ENCODE results near the gene GABRA1.

Gene GABRA1

GRCh38 chr5:161895514-161895913, 47.6 kb downstream of the GABRA1 start:
- TF ChIP-seq CTCF (conservative IDR thresholded peaks at IDR 0.05; ENCODE audit: low read depth): no peak
- ChIA-PET CTCF (no interaction called here), POLR2A (ENCODE audit: low non-redundant PET) (no interaction called here)
- no peak for DNase-seq (ENCODE audit: low spot score)
- H3K27ac ChIP-seq: no peak overlapping the region

- TF ChIP-seq CTCF (conservative IDR thresholded peaks at IDR 0.05; ENCODE audit: low read depth): no peak
- ChIA-PET CTCF (interaction anchor here (0.7 kb wide), 1 partner anchor 119 kb away, joined by 5 read pairs; no protein-coding TSS in a partner anchor), POLR2A (ENCODE audit: low non-redundant PET) (no interaction called here)
These were observed 49.1 kb downstream of the GABRA1 start for GRCh38 chr5:161897033-161897432.

GRCh38 chr5:161899590-161899989, 51.7 kb downstream of the GABRA1 start:
- CTCF ChIA-PET: interaction anchor here (0.7 kb wide), 1 partner anchor 23 kb away, joined by 3 read pairs; no protein-coding TSS in a partner anchor
- POLR2A ChIA-PET (ENCODE audit: low non-redundant PET): no interaction called here
- H3K27ac ChIP-seq: no peak overlapping the region
- TF ChIP-seq CTCF (conservative IDR thresholded peaks at IDR 0.05; ENCODE audit: low read depth): no peak
- no peak for DNase-seq (ENCODE audit: low spot score)

More at GRCh38 chr5:161897033-161897432, 49.1 kb downstream of the GABRA1 start:
- DNase-seq (ENCODE audit: low spot score): no peak
- H3K27ac ChIP-seq: no peak overlapping the region

- ChIA-PET POLR2A (ENCODE audit: low non-redundant PET) (interaction anchor here (0.6 kb wide), 1 partner anchor 667 kb away, joined by 6 read pairs; no protein-coding TSS in a partner anchor), CTCF (no interaction called here)
These were observed 53.1 kb downstream of the GABRA1 start for GRCh38 chr5:161900981-161901380.

DNA sequence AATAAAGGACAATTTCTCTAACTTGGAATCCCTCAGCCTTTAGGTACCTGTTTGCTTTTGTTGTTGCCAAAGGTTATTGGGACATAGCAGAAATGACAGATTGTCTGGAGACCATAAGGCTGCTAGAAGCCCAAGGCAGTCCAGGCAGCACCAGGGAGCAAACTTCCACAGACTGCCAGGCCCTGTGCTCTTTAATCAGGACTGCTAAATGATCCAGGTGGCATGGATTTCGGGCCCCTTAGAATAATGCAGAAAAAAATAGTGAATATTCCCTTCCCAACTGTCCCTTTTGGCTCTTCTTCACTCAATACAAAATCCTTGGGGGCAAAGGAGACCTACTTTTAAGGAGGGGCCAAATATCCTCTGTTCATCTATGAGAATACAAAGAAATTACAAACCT, 73.9 kb downstream of the GABRA1 start:
- H3K27ac ChIP-seq: no peak overlapping the region
- CTCF ChIA-PET: no interaction called here
- no peak for DNase-seq (ENCODE audit: low spot score)
- POLR2A ChIA-PET (ENCODE audit: low non-redundant PET): no interaction called here
- no peak for TF ChIP-seq CTCF (conservative IDR thresholded peaks at IDR 0.05; ENCODE audit: low read depth)

More at GRCh38 chr5:161900981-161901380, 53.1 kb downstream of the GABRA1 start:
- no peak overlapping the region for H3K27ac ChIP-seq
- TF ChIP-seq CTCF (conservative IDR thresholded peaks at IDR 0.05; ENCODE audit: low read depth): no peak
- no peak for DNase-seq (ENCODE audit: low spot score)

- ChIA-PET POLR2A (ENCODE audit: low non-redundant PET) (no interaction called here), CTCF (no interaction called here)
- TF ChIP-seq CTCF (conservative IDR thresholded peaks at IDR 0.05; ENCODE audit: low read depth): no peak
- DNase-seq (ENCODE audit: low spot score): no peak
- H3K27ac ChIP-seq: no peak overlapping the region
These were observed 76.3 kb downstream of the GABRA1 start for GRCh38 chr5:161924270-161924669.

- CTCF ChIA-PET: no interaction called here
- DNase-seq (ENCODE audit: low spot score): no peak
These were observed 78.0 kb downstream of the GABRA1 start for GRCh38 chr5:161925960-161926359.

More at GRCh38 chr5:161925960-161926359, 78.0 kb downstream of the GABRA1 start:
- H3K27ac ChIP-seq: no peak overlapping the region
- no peak for TF ChIP-seq CTCF (conservative IDR thresholded peaks at IDR 0.05; ENCODE audit: low read depth)
- POLR2A ChIA-PET (ENCODE audit: low non-redundant PET): no interaction called here

Measured in RWPE1 (cell line).